GM21528 (cell line): ENCODE measurements around the gene CNDP1.

Experiments used
- ATAC-seq: cut with Tn5 transposase; IDR thresholded peaks from one replicate; pipeline ENCODE4 v1.9.1; 2021; ENCODE audit warnings: mild to moderate bottlenecking, moderate library complexity; ENCODE audit not compliant: unreplicated experiment, low FRiP score

CNDP1 gene

DNA sequence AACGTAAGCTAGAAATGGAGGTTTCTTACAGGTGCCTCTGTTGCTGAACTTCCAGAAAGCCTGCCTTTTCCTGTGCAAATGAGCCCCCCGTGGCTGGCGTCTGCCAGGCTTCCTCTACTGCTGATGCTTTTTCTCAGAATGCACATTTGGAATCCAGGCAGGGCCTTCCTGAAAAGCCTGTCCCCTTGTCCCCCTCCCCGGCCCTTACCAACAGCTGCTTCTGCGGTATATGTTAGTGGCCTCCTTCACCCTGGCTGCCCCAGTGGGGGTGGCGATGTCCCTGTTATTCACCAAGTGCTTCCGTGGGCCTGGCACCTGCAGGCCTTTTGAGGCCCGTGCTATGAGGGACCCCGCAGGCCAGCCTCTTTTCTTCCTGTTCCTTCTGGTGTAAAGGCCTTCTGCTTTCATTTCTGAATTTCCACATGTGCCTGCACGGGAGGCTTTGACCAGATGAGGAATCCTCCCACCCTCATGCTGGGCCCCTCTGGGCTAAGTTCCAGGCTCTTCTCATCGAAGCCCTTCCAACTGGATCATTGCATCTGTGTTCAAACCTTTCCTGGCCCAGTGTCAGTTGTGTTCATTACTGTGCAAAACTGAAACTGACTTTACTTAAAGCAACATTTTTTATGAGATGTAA lies 27.7 kb upstream of the CNDP1 start:
- no peak for ATAC-seq

DNA sequence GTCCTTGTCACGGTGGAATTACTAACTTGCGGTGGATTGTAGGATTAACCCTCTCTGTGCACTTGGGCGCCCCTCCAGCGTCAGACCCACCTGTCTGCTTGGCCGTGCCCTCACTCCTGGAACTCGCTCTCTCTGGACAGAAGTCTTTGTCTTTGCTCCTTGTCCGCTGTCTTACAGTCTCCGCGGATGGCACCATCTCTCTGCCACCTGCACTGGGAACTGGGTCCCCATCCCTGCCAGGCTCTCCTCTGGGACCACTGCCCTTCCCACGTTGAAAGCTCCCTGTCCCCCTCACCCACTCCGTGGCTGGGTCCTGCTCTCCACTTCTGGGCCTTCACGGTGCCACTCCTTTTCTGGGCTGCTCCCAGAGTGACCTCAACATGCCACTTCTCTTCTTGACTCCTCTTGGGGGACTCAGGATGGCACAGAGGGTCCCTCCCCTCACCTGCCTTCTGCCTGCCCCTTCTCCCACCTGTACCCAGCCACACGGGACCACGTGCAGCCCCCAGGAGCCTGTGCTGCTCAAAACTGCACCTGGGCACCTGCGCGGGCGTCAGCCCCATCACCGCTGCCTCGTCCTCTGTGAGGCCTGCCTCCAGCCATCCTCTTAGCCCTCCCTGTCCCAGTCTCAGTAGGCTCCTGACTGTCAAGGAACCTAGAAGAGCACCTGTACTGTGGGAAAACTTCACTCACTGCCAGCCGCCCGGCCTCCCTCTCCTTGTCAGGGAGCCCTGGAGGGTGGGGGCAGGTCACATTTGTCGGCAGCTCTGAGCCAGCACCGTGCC lies 27.0 kb upstream of the CNDP1 start:
- no peak for ATAC-seq

DNA sequence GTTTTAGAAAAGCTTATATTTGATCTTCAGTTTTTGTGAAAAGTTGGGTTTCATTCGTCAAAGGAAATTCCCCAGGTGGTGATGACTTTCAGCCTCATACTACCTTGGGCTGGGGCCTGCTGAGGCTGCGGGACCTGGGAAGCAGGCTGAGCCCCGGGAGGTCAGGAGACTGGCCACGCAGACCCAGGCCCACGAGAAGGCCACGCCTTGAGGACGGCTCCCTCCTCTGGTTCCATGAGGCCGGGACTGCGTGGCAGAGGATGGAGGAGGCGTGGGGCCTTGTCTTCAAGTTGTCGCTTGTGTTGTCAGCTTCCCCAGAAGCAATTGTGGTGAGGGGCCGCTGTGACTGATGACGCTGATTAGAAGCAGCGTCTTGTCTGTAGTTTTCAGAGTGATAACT lies 26.4 kb upstream of the CNDP1 start:
- ATAC-seq = no peak

DNA sequence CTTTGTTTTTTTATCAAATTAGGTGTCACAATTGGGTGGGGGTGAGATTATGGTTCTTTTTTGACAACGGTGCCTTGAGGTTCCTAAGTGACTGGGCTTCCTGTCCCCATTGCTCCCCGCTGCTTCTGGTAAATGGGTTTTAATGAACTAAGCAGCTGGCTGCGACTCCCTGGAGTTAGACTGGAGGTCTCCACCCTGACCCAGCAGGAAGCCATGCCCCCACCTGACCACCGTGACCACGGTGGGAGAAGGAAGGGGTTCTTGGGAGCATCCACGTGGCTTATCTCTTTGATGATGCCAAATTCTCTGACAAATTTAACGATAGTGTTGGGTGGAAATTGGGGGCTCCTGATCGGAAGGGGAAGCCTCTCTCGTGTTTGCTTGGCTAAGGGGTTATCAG lies 25.9 kb upstream of the CNDP1 start:
- ATAC-seq = no peak

DNA sequence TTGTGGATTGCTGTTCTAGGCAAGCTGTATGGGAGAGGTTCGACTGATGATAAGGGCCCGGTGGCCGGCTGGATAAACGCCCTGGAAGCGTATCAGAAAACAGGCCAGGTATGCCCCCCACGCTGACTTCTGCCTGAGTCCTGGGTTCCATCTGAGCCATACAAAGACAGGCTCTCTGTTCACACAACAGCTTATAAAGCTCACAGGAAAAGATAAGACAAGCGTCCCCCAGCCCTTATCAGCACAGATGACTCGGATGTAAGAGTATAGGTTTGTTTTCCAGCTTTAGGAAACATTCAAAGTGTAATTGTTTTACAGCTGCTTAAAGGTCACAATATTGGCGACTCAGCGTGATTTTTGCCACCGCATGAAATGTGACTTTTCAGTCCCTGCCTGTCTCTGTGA lies 25.5 kb upstream of the CNDP1 start:
- no peak for ATAC-seq

DNA sequence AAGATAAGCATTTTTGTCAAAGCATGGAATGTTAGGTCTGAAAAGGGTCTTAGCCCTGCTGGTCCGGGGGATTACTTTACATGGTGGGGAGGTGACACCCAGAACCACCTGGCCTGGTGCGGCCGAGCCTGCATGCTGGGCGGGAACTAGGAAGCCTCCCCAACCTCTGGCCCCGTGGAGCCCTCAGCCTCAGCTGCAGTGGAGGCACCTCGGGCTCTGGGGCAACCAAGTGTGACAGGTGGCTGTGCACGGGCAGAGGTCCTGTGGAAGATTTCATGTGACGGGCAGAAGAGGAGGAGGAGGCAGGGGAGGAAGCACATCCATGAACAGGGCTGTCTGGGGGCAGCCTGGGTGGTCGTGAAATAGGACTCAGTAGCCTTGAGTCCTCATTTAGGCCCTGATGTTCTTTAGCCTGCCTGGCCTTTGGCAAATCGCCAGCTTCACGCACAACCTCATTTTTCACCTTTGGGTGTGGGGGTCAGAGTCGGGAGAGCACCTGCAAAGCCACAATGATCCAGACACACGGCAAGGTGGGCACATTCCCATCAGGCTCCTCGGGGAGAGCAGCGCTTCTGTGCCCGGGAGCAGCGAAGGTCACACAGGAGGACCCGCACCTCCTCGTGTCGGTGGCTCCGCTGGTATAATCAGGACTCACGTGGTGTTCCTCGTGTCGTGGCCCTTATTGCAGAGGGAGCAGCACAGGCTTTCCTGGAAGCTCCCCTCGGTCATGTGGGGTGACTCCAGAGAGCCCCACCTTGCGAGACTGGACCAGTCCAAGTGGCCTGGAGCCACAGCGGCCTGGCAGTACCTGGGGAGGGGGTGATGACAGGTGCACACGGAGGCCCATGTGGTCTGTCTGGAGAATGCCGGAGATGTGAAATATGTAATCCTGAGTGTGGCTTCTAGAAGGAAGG lies 24.2 kb upstream of the CNDP1 start:
- no peak for ATAC-seq

DNA sequence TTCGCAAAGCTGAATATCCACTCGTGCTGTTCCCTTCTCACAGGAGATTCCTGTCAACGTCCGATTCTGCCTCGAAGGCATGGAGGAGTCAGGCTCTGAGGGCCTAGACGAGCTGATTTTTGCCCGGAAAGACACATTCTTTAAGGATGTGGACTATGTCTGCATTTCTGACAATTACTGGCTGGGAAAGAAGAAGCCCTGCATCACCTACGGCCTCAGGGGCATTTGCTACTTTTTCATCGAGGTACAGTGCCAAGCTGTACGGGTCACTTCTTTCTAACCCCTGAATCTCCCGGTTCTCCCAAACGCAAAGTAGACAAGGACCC lies 23.6 kb upstream of the CNDP1 start:
- no peak for ATAC-seq

DNA sequence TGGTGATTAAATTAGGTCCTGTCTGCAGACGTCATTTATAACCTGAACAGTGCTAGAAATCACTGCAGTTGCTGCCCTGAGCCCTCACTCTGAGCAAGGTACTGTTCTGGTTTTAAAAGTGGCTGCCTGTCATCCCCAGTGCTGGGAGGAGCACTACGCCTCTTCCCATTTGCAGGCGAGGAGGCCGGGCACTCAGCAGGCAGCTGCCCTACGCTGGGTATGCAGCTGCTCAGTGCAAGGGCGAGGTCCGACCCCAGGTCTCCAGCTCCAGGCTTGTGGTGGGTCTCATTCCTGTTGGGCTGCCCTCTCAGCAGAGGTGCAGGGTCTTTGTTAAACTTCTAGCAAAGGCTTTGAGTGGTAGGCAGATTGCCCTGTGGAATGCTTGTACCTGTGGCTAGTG lies 22.5 kb upstream of the CNDP1 start:
- ATAC-seq = no peak

DNA sequence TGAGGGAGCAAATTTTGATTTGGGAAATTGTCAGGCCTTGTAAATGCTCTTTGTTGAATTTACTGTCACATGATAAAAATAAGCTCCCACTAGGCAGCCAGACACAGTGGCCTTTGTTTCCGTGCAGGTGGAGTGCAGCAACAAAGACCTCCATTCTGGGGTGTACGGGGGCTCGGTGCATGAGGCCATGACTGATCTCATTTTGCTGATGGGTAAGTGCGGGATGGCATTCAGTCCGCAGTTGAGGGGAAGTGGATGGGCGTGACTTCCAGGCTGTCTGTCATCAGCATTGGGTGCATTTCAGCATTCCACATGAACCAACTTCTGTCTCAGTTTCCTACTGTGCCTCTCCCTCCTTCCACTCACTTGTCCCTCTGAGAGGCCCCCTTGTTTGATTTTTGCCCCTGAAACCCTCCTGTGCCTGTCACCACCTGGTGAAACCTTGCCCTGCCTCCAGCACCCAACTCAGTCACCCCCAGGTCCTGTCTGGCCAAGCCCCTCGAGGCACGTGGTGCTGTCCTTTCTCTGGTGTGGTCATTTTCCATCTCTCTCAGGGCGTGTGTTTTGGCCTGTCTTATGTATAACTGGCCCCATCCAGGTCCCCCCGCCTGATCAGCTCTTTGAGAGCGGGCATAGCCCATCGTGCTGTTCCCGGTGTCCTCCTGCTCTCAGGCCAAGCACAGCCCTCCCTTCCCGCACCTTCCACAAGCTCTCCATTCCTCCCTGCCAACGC lies 21.8 kb upstream of the CNDP1 start:
- ATAC-seq = no peak

DNA sequence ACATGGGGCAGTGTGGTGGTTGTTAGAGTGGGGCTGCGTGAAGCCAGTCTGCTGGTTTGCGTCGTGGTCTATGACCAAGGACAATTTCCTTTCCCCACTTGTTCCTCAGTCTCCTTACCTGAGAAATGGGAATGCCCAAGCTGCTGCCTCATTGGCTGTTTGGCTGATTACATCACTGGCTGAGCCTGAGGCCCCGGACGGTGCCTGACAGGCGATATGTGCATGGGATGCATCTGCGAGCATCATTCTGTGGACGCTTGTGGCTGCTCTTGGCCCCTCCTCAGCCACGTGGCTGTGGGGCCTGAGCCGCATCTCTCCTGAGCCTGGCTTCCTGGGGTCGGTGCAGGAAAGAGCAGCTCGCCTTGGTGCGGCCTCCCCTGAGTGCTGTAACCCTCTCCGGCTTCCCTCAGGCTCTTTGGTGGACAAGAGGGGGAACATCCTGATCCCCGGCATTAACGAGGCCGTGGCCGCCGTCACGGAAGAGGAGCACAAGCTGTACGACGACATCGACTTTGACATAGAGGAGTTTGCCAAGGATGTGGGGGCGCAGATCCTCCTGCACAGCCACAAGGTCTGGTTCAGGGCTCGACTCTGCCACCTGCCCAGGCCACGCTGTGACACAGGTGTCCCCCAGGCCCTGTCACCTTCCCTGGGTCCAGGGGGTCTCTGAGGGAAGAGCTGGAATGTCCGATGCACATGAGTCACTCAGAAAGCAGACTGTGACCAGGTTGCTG lies 21.0 kb upstream of the CNDP1 start:
- ATAC-seq = no peak

DNA sequence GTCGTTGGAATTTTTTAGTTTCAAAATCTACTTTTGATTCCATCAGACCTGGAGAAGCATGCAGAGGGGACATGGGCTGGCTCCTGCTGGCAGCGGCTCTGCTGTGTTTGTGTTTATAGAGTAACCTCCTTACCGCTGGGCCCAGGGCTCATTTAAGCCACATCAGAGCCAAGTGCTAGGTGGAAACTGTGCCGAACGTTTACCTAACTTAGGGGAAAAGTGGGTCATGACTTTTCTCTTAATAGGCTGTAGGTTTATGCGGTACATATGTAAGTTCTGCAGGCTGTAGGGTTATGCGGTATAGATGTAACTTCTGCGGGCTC lies 20.5 kb upstream of the CNDP1 start:
- ATAC-seq = no peak

DNA sequence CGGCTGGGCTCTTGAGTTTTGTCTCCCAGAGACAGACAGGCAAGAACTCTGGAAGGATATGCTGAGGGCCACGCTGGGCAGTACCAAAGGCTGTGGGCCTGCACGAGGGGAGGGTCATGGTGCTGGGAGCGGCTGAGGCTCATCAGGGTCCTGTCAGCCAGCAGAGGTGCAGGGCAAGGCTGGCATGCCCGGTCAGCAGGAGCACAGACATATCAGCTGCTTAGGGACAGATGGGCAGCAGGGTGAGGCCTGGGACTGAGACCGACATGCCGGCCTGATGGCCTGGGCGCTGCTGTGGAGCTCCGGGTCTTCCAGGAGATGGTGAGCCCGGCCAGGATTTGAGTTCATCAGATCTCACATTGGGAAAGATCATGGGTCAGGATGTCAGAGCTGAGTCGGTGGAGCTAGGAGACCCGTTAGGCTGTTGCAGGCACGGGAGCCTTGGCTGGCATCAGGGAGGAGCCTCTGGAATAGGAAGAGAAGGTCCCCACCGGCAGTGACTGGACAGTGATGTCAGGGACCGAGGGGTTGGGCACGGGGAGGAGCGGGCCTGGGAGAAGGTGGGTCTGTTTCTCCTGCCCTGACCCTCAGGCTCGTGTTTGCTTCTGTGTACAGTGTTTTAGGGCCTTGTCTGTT lies 19.3 kb upstream of the CNDP1 start:
- no peak for ATAC-seq

DNA sequence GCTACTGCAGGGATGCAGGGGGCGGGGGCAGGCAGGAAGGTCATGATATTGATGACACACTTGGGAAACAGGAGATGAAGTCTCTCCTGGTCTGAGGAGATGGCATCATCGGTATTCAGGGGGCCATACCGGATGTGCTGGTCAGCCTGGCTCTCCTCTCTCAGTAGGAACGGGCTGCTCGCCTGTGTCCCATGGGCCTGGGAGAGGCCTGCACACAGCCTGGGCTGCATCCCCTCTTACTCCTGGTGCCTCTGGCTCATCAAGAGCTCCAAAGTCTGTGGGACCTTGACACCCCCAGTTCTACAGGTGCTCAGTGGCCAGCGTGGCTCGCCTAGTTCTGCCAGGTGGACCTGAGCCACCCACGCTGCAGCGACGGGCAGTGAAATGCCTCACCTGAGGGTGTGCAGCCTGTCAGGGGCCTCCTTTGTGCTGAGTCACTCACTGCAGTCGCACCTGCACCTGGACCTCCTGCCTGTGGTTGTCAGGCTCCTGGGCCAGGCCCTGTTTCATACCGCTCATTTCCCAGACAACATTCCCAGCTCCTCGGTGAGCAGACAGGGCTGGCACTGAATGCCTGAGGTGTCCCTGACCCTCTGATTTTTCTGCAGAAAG lies 18.6 kb upstream of the CNDP1 start:
- ATAC-seq = no peak

DNA sequence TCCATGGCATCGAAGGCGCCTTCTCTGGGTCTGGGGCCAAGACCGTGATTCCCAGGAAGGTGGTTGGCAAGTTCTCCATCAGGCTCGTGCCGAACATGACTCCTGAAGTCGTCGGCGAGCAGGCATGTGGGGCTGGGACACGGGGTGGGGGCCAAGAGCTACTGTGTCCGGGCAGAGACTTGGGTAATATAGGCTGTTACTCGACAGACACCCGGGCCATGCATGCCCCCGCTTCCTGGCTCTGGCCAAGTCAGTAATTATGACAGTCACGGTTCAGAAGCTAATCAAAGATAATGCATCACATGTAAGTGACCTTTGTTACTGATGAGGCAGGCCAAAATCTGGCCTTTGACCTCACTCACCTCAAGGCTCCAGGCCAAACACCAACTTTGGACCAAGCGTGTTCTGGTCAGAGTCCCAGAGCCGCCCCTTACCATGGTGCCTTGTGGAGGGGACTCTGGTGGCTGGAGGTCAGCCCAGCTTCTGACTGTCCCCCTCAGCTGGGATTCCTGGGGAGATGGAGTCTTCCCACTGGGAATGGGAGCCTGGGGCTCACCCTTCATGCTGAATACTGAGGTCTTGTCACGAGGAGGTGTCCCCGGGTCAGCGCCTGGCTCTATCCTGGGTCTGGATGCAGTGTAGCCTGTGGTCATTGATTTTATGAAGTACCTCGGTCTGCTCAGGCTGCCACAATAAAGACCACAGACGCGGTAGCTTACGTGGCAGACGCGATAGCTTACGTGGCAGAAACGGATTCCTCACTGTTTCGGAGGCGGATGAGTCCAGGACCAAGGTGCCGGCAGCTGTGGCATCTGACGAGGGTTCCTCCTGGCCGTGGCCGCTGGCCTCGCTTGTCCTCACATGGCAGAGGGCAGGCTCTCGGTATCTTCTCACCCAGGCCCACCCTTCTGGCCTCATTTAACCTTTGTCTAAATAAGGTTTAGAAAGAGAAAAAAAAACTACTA lies 17.7 kb upstream of the CNDP1 start:
- no peak for ATAC-seq

DNA sequence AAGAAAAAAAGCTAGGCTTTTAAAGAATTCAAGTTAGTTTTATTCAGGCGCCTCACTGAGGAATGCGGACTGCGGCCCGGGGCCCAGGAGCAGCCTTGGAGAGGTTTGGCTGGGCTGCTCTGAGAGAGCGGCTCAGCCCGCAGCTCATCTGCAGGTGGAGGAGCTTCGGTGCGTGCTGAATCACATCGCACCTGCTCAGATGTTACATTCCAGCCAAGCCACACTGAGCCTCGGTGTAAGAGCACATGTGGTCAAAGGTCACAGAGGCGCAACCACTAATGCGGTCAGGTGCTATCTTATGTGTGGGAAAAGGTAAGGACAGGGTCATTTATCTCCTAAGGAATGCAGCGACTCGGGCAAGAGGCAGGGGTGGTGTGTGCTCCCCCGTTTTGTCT lies 17.1 kb upstream of the CNDP1 start:
- ATAC-seq = no peak

DNA sequence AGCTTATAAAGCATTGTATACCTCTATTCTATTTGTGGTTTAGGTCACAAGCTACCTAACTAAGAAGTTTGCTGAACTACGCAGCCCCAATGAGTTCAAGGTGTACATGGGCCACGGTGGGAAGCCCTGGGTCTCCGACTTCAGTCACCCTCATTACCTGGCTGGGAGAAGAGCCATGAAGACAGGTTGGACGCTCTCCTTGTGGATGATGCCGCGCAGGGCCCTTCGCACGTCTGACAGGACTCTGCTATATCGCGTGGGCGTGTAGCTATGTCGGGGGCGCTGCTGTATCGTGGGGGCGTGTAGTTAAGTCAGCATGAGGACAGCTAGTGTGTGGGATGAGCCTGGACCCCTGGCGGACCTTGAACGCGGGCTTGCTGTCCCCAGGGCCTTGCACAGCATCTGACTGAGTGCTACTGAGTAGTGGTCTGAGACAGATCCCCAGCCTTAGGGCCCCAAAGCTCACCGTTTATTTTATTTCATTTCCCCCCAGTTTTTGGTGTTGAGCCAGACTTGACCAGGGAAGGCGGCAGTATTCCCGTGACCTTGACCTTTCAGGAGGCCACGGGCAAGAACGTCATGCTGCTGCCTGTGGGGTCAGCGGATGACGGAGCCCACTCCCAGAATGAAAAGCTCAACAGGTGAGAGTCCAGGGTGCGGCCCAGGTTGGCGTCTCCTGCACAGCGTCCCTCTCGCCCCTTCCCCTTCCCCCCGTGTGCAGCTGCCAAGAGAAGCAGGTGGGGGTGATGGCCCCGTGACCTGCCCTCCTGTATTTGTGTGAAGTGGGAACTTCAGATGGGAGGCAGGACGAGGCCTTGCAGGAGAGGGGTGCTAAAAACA lies 15.6 kb upstream of the CNDP1 start:
- no peak for ATAC-seq

DNA sequence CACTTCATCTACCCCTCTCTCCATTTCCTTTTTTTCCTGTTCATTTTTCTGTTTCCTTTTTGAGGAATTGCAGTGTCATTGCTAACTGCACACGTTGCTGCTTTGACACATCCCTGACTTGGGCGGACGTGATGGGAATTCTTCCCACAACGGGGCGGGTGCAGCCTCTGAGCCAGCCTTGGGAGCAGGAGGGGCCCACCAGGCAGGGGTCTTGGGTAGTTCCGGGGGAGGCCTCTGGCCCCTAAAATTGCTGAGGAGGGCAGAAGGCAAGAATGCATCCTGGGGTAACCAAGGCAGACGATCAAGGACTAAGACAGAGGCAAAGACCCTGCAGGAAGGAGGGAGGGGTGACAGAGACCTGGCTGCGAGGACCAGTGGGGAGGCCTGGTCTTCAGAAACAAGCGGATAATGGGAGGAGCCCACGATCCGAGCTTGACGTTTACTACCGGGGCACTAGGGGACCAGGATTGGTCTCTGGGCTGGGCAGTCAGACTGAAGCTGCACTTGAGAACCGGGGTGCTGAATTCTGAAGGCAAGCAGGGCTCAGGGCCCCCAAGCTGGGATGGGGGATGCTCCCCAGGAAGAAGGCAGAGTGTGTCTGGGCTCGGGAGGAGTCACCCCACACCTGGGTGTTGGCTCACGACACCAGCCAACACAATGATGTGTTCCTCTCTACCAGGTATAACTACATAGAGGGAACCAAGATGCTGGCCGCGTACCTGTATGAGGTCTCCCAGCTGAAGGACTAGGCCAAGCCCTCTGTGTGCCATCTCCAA lies 14.8 kb upstream of the CNDP1 start:
- ATAC-seq = no peak
